K562 (cell line): ENCODE measurements around the gene ZNF514. TPM values are rescaled to one million over a fixed set of nuclear protein-coding genes. Genes with fewer than 3 reads are reported as not detected.

ENCODE experiments used
- polyA plus RNA-seq, 8 experiments: library from polyadenylated mRNA; depleted of rRNA in 4 of 8; stranded (reverse) in 5 of 8; unstranded in 3 of 8; fragments of >200 nt; fragmentation: Nextera tagmentation in 2 of 8; fragmentation: Illumina TruSeq in 1 of 8; extraction: Ambion mirVana in 2 of 8; extraction: Trizol in 1 of 8; gene quantifications; 2 replicates each; pipeline versions ENCODE4 v1.2.1 to v1.2.3, GENCODE V29; 2011 to 2014; ENCODE audit warnings: inconsistent platforms in 1 of 8, missing spikeins in 1 of 8
- total RNA-seq, 7 experiments: library from RNA; depleted of rRNA in 6 of 7; stranded (reverse); fragments of >200 nt in 6 of 7; fragmentation: Illumina TruSeq in 2 of 7; extraction: Trizol in 2 of 7; gene quantifications; 2 replicates each; pipeline versions ENCODE4 v1.2.1 to v1.2.3, GENCODE V29; 2011 to 2021; ENCODE audit warnings: low replicate concordance in 1 of 7

The ZNF514 gene
- total and polyA plus RNA-seq, 9 of the 15 experiments (the other 6 are each of a cell fraction or from before 2014, with no cell fraction given), result 7.5 to 17.7 (median 11.4) TPM

Other genes with a start within 250 kb of the ZNF514 start
- gene MAL, start 134.1 kb downstream of the ZNF514 start, total RNA-seq (2014; rRNA removed), result not detected in 2 replicates
- not detected in 2 replicates for gene MAL, start 134.1 kb downstream of the ZNF514 start, total RNA-seq (2014; rRNA removed; fragmentation: Illumina TruSeq; extraction: Trizol)
- gene MAL, start 134.1 kb downstream of the ZNF514 start, total RNA-seq (2015; rRNA removed; fragmentation: Illumina TruSeq; extraction: Trizol), result not detected in 2 replicates
- not detected in 2 replicates for gene MAL, start 134.1 kb downstream of the ZNF514 start, total RNA-seq (2021)
- not detected in 2 replicates for gene MAL, start 134.1 kb downstream of the ZNF514 start, polyA plus RNA-seq (2011; rRNA removed)
- not detected in 2 replicates for gene MAL, start 134.1 kb downstream of the ZNF514 start, polyA plus RNA-seq (2014; fragmentation: Illumina TruSeq; extraction: Trizol)
- not detected for gene MAL, start 134.1 kb downstream of the ZNF514 start, polyA plus RNA-seq (2014; fragmentation: Nextera tagmentation; extraction: Ambion mirVana)
- gene MAL, start 134.1 kb downstream of the ZNF514 start, polyA plus RNA-seq (2014; rRNA removed), result not detected in 2 replicates
- 147 and 148 TPM in 2 replicates for gene MRPS5, start 38.0 kb downstream of the ZNF514 start, total RNA-seq (2014; rRNA removed)
- gene MRPS5, start 38.0 kb downstream of the ZNF514 start, total RNA-seq (2014; rRNA removed; fragmentation: Illumina TruSeq; extraction: Trizol), result 110 and 115 TPM in 2 replicates
- 121 and 129 TPM in 2 replicates for gene MRPS5, start 38.0 kb downstream of the ZNF514 start, total RNA-seq (2015; rRNA removed; fragmentation: Illumina TruSeq; extraction: Trizol)
- gene MRPS5, start 38.0 kb downstream of the ZNF514 start, total RNA-seq (2021), result 90.7 and 92.1 TPM in 2 replicates
- 87.7 and 115 TPM in 2 replicates for gene MRPS5, start 38.0 kb downstream of the ZNF514 start, polyA plus RNA-seq (2011; rRNA removed)
- 113 and 150 TPM in 2 replicates for gene MRPS5, start 38.0 kb downstream of the ZNF514 start, polyA plus RNA-seq (2014; fragmentation: Illumina TruSeq; extraction: Trizol)
- 100 to 1,000 TPM in 1 of 2 experiments, 10 to 100 TPM in 1; 85.0 to 118 TPM for gene MRPS5, start 38.0 kb downstream of the ZNF514 start, polyA plus RNA-seq (2014; fragmentation: Nextera tagmentation; extraction: Ambion mirVana)
- gene MRPS5, start 38.0 kb downstream of the ZNF514 start, polyA plus RNA-seq (2014; rRNA removed), result 162 and 170 TPM in 2 replicates
- gene ZNF2, start 6.0 kb upstream of the ZNF514 start, total RNA-seq (2014; rRNA removed), result 2.3 and 2.9 TPM in 2 replicates
- gene ZNF2, start 6.0 kb upstream of the ZNF514 start, total RNA-seq (2014; rRNA removed; fragmentation: Illumina TruSeq; extraction: Trizol), result 3.2 and 3.9 TPM in 2 replicates
- 3.4 and 4.5 TPM in 2 replicates for gene ZNF2, start 6.0 kb upstream of the ZNF514 start, total RNA-seq (2015; rRNA removed; fragmentation: Illumina TruSeq; extraction: Trizol)
- 2.2 and 2.5 TPM in 2 replicates for gene ZNF2, start 6.0 kb upstream of the ZNF514 start, total RNA-seq (2021)
- 3.6 and 3.9 TPM in 2 replicates for gene ZNF2, start 6.0 kb upstream of the ZNF514 start, polyA plus RNA-seq (2011; rRNA removed)
- gene ZNF2, start 6.0 kb upstream of the ZNF514 start, polyA plus RNA-seq (2014; fragmentation: Illumina TruSeq; extraction: Trizol), result 2.8 and 3.4 TPM in 2 replicates
- 1 to 10 TPM; 3.3 to 4.2 TPM for gene ZNF2, start 6.0 kb upstream of the ZNF514 start, polyA plus RNA-seq (2014; fragmentation: Nextera tagmentation; extraction: Ambion mirVana)
- 1.6 and 2.0 TPM in 2 replicates for gene ZNF2, start 6.0 kb upstream of the ZNF514 start, polyA plus RNA-seq (2014; rRNA removed)
- gene ZNF892, start 47.7 kb upstream of the ZNF514 start, total RNA-seq (2014; rRNA removed), result 0.08 TPM in 1 of 2 replicates, not detected in the other
- 0.07 and 0.10 TPM in 2 replicates for gene ZNF892, start 47.7 kb upstream of the ZNF514 start, total RNA-seq (2014; rRNA removed; fragmentation: Illumina TruSeq; extraction: Trizol)
- not detected in 2 replicates for gene ZNF892, start 47.7 kb upstream of the ZNF514 start, total RNA-seq (2015; rRNA removed; fragmentation: Illumina TruSeq; extraction: Trizol)
- gene ZNF892, start 47.7 kb upstream of the ZNF514 start, total RNA-seq (2021), result 0.13 and 0.29 TPM in 2 replicates
- gene ZNF892, start 47.7 kb upstream of the ZNF514 start, polyA plus RNA-seq (2011; rRNA removed), result not detected in 2 replicates
- not detected in 2 replicates for gene ZNF892, start 47.7 kb upstream of the ZNF514 start, polyA plus RNA-seq (2014; fragmentation: Illumina TruSeq; extraction: Trizol)
- gene ZNF892, start 47.7 kb upstream of the ZNF514 start, polyA plus RNA-seq (2014; fragmentation: Nextera tagmentation; extraction: Ambion mirVana), result not detected
- gene ZNF892, start 47.7 kb upstream of the ZNF514 start, polyA plus RNA-seq (2014; rRNA removed), result 0.09 TPM in 1 of 2 replicates, not detected in the other
- gene PROM2, start 114.6 kb upstream of the ZNF514 start, total RNA-seq (2014; rRNA removed), result not detected in 2 replicates
- gene PROM2, start 114.6 kb upstream of the ZNF514 start, total RNA-seq (2014; rRNA removed; fragmentation: Illumina TruSeq; extraction: Trizol), result not detected in 2 replicates
- not detected in 2 replicates for gene PROM2, start 114.6 kb upstream of the ZNF514 start, total RNA-seq (2015; rRNA removed; fragmentation: Illumina TruSeq; extraction: Trizol)
- 0.07 TPM in 1 of 2 replicates, not detected in the other for gene PROM2, start 114.6 kb upstream of the ZNF514 start, total RNA-seq (2021)
- gene PROM2, start 114.6 kb upstream of the ZNF514 start, polyA plus RNA-seq (2011; rRNA removed), result not detected in 2 replicates
- not detected in 2 replicates for gene PROM2, start 114.6 kb upstream of the ZNF514 start, polyA plus RNA-seq (2014; fragmentation: Illumina TruSeq; extraction: Trizol)
- not detected for gene PROM2, start 114.6 kb upstream of the ZNF514 start, polyA plus RNA-seq (2014; fragmentation: Nextera tagmentation; extraction: Ambion mirVana)
- gene PROM2, start 114.6 kb upstream of the ZNF514 start, polyA plus RNA-seq (2014; rRNA removed), result not detected in 2 replicates
- not detected in 2 replicates for gene KCNIP3, start 137.5 kb upstream of the ZNF514 start, total RNA-seq (2014; rRNA removed)
- gene KCNIP3, start 137.5 kb upstream of the ZNF514 start, total RNA-seq (2014; rRNA removed; fragmentation: Illumina TruSeq; extraction: Trizol), result not detected in 2 replicates
- not detected in 2 replicates for gene KCNIP3, start 137.5 kb upstream of the ZNF514 start, total RNA-seq (2015; rRNA removed; fragmentation: Illumina TruSeq; extraction: Trizol)
- 0.04 TPM in 1 of 2 replicates, not detected in the other for gene KCNIP3, start 137.5 kb upstream of the ZNF514 start, total RNA-seq (2021)
- not detected in 2 replicates for gene KCNIP3, start 137.5 kb upstream of the ZNF514 start, polyA plus RNA-seq (2011; rRNA removed)
- gene KCNIP3, start 137.5 kb upstream of the ZNF514 start, polyA plus RNA-seq (2014; fragmentation: Illumina TruSeq; extraction: Trizol), result not detected in 2 replicates
- not detected for gene KCNIP3, start 137.5 kb upstream of the ZNF514 start, polyA plus RNA-seq (2014; fragmentation: Nextera tagmentation; extraction: Ambion mirVana)
- not detected in 2 replicates for gene KCNIP3, start 137.5 kb upstream of the ZNF514 start, polyA plus RNA-seq (2014; rRNA removed)
- gene FAHD2A, start 242.9 kb upstream of the ZNF514 start, total RNA-seq (2014; rRNA removed), result 31.8 and 40.7 TPM in 2 replicates
- 22.4 and 30.3 TPM in 2 replicates for gene FAHD2A, start 242.9 kb upstream of the ZNF514 start, total RNA-seq (2014; rRNA removed; fragmentation: Illumina TruSeq; extraction: Trizol)
- gene FAHD2A, start 242.9 kb upstream of the ZNF514 start, total RNA-seq (2015; rRNA removed; fragmentation: Illumina TruSeq; extraction: Trizol), result 28.4 and 29.2 TPM in 2 replicates
- gene FAHD2A, start 242.9 kb upstream of the ZNF514 start, total RNA-seq (2021), result 36.6 and 37.5 TPM in 2 replicates
- gene FAHD2A, start 242.9 kb upstream of the ZNF514 start, polyA plus RNA-seq (2011; rRNA removed), result 41.0 and 53.4 TPM in 2 replicates
- gene FAHD2A, start 242.9 kb upstream of the ZNF514 start, polyA plus RNA-seq (2014; fragmentation: Illumina TruSeq; extraction: Trizol), result 34.8 and 35.9 TPM in 2 replicates
- 10 to 100 TPM; 13.8 to 21.0 TPM for gene FAHD2A, start 242.9 kb upstream of the ZNF514 start, polyA plus RNA-seq (2014; fragmentation: Nextera tagmentation; extraction: Ambion mirVana)
- 30.4 and 38.3 TPM in 2 replicates for gene FAHD2A, start 242.9 kb upstream of the ZNF514 start, polyA plus RNA-seq (2014; rRNA removed)